HG03354 (cell line): ENCODE measurements around the gene RYR3.
"Not testable (repeated sequence)": the region's sequence is repeated elsewhere in the genome, so short reads cannot be mapped to it uniquely, and the experiment has no call there.

Experiments
- ATAC-seq: cut with Tn5 transposase; IDR thresholded peaks from one replicate; pipeline ENCODE4 v1.9.1; 2021; ENCODE audit warnings: mild to moderate bottlenecking; ENCODE audit not compliant: unreplicated experiment, poor library complexity, severe bottlenecking

Gene RYR3

GRCh38 chr15:33551860-33552259 lies 241.1 kb downstream of the RYR3 start:
- ATAC-seq: no peak

GRCh38 chr15:33553157-33553556 lies 242.4 kb downstream of the RYR3 start:
- no peak for ATAC-seq

DNA sequence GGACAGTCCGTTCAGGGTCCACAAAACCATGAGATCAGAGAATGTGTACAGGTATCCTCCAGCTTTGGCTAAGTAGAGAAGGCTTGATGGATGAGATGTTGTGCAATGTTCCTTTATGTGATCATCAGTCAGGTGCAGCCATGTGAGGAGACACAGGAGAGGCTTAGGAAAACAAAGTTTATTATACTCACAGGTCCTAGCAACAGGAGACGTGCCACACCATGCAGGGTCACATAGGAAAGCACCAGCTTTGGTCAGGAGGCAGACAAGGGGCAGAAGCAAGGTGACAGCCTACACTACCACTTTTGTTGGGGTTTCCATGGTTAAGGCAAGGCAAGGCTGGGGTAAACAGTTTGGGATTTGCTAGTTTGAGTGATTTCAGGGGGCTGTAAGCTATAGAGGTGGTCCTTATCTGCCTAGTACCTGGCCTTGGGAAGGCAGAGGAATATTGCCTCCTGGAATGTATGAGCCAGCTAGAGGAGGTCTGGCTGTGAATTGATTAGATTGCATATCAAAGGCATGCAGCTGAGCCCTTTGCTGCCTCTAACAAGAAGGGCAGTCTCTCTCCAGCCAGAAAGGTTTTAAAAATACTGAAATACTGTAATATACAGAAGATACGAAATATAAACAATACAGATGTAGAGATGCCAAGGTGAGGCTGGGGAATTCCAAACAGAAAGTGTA lies 248.6 kb downstream of the RYR3 start:
- ATAC-seq: no peak

GRCh38 chr15:33561407-33561806 lies 250.6 kb downstream of the RYR3 start:
- no peak for ATAC-seq

DNA sequence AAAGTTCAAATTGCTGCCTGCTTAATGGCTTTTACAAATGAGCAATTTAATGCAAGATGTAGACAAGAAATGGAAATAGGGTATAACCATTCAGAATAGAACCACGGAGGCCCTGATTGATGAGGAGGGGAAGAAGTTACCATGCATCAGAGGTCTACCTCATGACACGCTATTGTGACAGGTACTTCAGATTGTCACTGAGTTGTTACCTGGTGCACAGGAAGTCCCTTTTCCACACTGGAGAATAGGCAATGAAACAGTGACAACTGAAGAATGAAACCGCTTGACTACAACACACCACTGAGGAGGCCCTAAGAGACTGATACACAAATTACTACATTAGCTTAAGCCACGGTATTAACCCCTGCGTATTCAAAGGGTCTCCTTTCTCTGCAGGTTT lies 251.2 kb downstream of the RYR3 start:
- no peak for ATAC-seq

DNA sequence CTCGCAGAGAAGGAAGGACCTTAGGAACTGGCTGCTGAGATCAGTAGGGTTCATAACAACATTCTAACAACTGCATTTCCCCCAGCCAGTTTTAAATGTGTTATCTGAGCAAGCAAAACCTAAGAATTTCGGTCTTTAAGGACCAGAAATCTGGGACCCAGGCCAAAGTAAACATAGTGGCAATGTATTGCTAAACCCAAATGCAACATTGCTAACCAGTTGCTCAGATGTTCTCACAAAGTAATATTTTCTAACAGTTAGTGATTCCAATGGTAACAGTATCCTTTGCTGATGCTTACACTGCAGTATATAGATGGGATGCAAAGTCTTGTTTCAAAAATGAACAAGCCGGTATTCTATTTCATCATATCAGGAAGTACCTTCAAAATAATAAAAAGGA lies 254.3 kb downstream of the RYR3 start:
- ATAC-seq: no peak

DNA sequence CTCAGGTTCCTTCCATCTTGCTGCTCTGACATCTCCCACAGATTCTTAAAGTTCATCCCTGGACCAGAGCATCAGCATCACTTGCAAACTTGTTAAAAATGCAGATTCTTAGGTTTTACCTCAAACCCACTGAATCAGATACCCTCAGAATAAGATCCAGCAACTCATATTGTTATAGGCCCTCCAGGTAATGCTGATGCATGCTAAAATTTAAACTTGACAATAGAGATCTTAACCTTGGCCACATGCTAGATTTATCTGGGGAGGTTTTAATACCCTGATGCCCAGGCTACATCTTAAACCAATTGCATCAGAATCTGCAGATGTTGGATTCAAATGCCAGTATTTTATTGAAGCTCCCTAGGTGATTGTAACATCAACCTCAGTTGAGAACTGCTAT lies 256.9 kb downstream of the RYR3 start:
- ATAC-seq: no peak

- no peak for ATAC-seq
These were observed 258.3 kb downstream of the RYR3 start for GRCh38 chr15:33569036-33569435.

DNA sequence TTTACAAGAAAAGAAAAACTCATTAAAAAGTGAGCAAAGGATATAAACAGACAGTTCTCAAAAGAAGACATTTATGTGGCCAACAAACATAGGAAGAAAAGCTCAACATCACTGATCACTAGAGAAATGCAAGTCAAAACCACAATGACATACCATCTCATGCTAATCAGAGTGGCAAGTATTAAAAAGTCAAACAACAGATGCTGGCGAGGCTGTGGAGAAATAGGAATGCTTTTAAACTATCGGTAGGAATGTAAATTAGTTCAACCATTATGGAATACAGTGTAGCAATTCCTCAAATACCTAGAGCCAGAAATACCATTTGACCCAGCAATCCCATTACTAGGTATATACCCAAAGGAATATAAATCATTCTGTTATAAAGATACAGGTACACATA lies 267.1 kb downstream of the RYR3 start:
- ATAC-seq: not testable (repeated sequence)

GRCh38 chr15:33580526-33580925 lies 269.8 kb downstream of the RYR3 start:
- ATAC-seq: no peak

GRCh38 chr15:33581032-33581431 lies 270.3 kb downstream of the RYR3 start:
- no peak for ATAC-seq

DNA sequence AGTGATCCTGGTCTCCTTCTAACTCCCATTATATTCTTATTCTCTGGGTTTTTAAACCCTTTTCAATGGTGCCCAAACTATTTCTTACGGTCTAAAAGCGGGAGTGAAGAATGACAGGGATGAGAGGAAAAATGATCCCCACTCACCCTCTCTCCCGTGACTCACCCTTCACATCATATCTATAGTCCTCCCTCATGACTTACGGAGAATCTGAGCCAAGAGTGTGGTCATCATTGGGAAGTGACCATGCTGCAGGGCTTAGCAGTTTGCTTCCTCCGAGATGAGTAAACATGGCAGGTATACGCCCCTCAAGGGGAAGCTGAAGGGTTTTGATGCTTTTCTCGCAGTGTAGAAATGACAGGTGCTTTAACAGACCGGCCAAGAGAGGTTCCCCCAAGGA lies 274.0 kb downstream of the RYR3 start:
- ATAC-seq: no peak

GRCh38 chr15:33586786-33587697 lies 276.3 kb downstream of the RYR3 start:
- no peak for ATAC-seq

- ATAC-seq: no peak
These were observed 277.0 kb downstream of the RYR3 start for GRCh38 chr15:33587773-33588172.

DNA sequence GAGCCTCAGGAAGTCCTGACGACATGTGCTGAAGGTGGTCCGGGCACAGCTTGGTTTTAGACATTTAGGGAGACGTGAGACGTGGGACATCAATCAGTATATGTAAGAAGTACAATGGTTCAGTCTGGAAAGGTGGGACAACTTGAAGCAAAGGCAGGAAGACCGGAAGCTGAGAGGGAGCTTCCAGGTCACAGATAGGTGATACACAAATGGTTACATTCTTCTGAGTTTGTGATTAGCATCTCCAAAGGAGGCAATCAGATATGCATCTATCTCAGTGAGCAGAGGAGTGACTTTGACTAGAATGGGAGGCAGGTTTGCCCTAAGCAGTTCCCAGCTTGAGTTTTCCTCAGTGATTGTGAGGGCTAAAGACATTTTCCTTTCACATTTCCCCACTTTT lies 282.1 kb downstream of the RYR3 start:
- no peak for ATAC-seq

- not testable (repeated sequence) for ATAC-seq
These were observed 287.6 kb downstream of the RYR3 start for GRCh38 chr15:33598382-33598781.

DNA sequence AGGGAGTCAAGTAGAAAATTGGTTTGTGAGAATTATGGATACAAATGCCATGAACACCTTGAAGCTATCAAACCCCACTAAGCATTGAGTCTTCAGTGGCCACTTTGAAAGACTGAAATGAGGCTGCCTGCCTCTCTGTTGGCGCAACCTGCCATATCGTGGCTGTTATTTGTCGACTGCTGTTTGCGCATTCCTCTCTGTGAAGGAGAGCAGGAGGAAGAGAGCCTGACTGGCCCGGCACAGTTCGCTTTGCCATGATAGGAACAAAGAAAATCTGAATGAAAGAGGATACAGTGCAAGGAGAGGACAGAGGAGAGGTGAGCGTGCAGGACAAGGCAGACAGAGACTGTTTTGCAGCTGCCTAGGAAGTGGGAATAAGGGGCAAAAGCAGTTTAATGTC lies 289.4 kb downstream of the RYR3 start:
- no peak for ATAC-seq

GRCh38 chr15:33601461-33601860 lies 290.7 kb downstream of the RYR3 start:
- ATAC-seq: no peak

DNA sequence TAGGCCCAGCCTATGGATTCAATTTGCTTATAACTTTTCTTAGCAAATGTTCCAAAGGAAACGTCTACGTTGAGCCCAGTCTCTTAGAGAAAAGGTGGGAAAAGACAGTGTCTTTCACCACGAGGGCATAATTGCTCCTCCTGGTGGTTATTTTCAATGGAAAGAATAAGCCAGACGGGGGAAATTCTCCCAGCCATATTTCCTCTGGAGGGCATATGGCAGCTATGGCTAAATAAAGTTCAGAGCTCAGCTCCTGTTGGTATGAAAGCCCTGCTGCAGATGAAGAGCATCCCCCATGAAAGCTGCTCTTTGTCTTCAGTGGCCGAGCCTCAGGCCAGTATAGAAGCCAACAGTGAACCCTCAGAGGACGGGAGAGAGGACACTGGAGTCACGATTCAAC lies 297.9 kb downstream of the RYR3 start:
- ATAC-seq: no peak

DNA sequence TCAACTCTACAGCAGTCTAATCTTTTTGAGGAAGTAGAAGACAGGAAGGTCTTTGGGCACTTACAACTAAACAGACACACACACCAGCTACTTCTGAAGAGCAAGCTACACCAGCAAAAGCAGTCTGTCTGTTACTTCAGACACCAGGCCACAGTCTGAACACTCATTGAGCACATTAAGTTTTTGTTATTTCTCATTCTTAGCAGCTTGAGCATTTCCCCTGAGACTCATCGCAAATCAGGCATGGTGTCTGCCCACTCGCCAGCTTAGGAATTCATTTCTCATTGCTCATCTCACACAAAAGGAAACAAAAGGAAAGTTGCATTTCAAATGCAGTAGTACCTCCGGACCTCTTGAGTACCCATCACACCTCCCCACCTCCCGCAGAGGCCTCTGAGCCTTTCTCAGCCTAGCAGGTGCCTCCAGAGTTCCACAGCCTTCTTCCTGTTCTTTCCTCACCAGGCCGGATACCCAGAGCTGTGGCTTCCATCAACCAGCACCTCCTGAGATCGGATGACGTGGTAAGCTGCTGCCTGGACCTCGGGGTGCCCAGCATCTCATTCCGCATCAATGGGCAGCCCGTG lies 302.0 kb downstream of the RYR3 start:
- ATAC-seq: no peak

- ATAC-seq: no peak
These were observed 305.7 kb downstream of the RYR3 start for GRCh38 chr15:33616475-33616874.
